Parathyroid adenoma (tissue), 2 donors: Measurements from ENCODE around the gene ISL1.
A peak's percentile ranks its signal among the peaks of the same experiment; 100 is the strongest.

Source experiments
- H2AFZ ChIP-seq: fragments of 300-600 bp; sonication (generic); one replicate; pipeline ENCODE4 v1.7.0; 2017; ENCODE audit warnings: antibody characterized with exemption, mild to moderate bottlenecking
- H3K27ac ChIP-seq: fragments of 300-600 bp; sonication (generic); one replicate; pipeline ENCODE4 v1.7.0; 2017
- H3K27me3 ChIP-seq: fragments of 300-600 bp; sonication (generic); one replicate; pipeline ENCODE4 v1.7.0; 2017; ENCODE audit warnings: low read length; ENCODE audit not compliant: control insufficient read depth, insufficient read depth
- H3K36me3 ChIP-seq: fragments of 300-600 bp; sonication (generic); one replicate; pipeline ENCODE4 v1.7.0; 2017; ENCODE audit warnings: low read length; ENCODE audit not compliant: control insufficient read depth, insufficient read depth
- H3K4me1 ChIP-seq: fragments of 300-600 bp; sonication (generic); one replicate; pipeline ENCODE4 v1.7.0; 2017; ENCODE audit warnings: control low read depth
- H3K4me2 ChIP-seq: fragments of 300-600 bp; sonication (generic); one replicate; pipeline ENCODE4 v1.7.0; 2017; ENCODE audit warnings: low read length
- H3K4me3 ChIP-seq: fragments of 300-600 bp; sonication (generic); one replicate; pipeline ENCODE4 v1.7.0; 2017; ENCODE audit warnings: low read depth, low read length
- H3K79me2 ChIP-seq: fragments of 300-600 bp; sonication (generic); one replicate; pipeline ENCODE4 v1.7.0; 2017; ENCODE audit warnings: control low read depth
- H3K9ac ChIP-seq: fragments of 300-600 bp; sonication (generic); one replicate; pipeline ENCODE4 v1.7.0; 2017; ENCODE audit warnings: mild to moderate bottlenecking
- H3K9me3 ChIP-seq: fragments of 300-600 bp; sonication (generic); one replicate; pipeline ENCODE4 v1.7.0; 2017; ENCODE audit warnings: low read length; ENCODE audit not compliant: control insufficient read depth
- TF ChIP-seq, protein P1 (sequence below): fragments of 300-600 bp; sonication (generic); IDR thresholded peaks from one replicate; pipeline ENCODE4 v1.7.0; 2017; ENCODE audit warnings: antibody characterized with exemption, mild to moderate bottlenecking
- donor health status: primary hyperparathyroidism.

ISL1 gene

GRCh38 chr5:51377151-51378060 lies 5.8 kb upstream of the ISL1 start:
- Histone ChIP-seq H3K4me1 (no peaks in the 10 kb centered on the region), H3K36me3 (no peaks in the 10 kb centered on the region), H3K9me3 (no peaks in the 10 kb centered on the region), H2AFZ (no peak overlapping the region), H3K79me2 (no peaks in the 10 kb centered on the region), H3K9ac (no peak overlapping the region), H3K4me2 (no peak overlapping the region), H3K27me3 (peaks cover 19% of the 10 kb centered on the region), H3K27ac (no peak overlapping the region), H3K4me3 (no peak overlapping the region)
- TF ChIP-seq, protein P1, sequence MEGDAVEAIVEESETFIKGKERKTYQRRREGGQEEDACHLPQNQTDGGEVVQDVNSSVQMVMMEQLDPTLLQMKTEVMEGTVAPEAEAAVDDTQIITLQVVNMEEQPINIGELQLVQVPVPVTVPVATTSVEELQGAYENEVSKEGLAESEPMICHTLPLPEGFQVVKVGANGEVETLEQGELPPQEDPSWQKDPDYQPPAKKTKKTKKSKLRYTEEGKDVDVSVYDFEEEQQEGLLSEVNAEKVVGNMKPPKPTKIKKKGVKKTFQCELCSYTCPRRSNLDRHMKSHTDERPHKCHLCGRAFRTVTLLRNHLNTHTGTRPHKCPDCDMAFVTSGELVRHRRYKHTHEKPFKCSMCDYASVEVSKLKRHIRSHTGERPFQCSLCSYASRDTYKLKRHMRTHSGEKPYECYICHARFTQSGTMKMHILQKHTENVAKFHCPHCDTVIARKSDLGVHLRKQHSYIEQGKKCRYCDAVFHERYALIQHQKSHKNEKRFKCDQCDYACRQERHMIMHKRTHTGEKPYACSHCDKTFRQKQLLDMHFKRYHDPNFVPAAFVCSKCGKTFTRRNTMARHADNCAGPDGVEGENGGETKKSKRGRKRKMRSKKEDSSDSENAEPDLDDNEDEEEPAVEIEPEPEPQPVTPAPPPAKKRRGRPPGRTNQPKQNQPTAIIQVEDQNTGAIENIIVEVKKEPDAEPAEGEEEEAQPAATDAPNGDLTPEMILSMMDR: no peak

DNA sequence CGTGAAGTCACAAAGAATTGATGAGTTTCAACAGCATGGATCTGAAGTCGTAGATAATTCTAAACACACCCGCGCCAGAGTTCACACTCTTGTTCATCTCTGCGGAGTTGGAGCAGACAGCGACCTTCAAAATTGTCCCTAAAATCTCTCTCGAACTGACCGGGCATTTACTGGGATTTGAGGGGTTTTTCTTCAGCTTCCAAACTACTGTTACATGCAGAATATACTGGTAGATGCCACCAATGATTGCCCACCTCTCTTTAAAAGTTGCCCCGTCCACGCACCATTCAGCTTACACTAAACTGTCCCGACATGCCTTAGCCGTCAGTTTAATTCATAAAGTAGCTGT lies 5.2 kb upstream of the ISL1 start:
- H3K79me2 ChIP-seq: no peaks in the 10 kb centered on the region
- no peaks in the 10 kb centered on the region for H3K4me1 ChIP-seq
- H2AFZ ChIP-seq: no peak overlapping the region
- no peak overlapping the region for H3K4me3 ChIP-seq
- no peaks in the 10 kb centered on the region for H3K36me3 ChIP-seq
- no peak overlapping the region for H3K27ac ChIP-seq
- no peak overlapping the region for H3K9ac ChIP-seq
- H3K27me3 ChIP-seq: peaks cover 19% of the 10 kb centered on the region
- H3K4me2 ChIP-seq: no peak overlapping the region
- H3K9me3 ChIP-seq: no peaks in the 10 kb centered on the region
- TF ChIP-seq, protein P1: no peak

DNA sequence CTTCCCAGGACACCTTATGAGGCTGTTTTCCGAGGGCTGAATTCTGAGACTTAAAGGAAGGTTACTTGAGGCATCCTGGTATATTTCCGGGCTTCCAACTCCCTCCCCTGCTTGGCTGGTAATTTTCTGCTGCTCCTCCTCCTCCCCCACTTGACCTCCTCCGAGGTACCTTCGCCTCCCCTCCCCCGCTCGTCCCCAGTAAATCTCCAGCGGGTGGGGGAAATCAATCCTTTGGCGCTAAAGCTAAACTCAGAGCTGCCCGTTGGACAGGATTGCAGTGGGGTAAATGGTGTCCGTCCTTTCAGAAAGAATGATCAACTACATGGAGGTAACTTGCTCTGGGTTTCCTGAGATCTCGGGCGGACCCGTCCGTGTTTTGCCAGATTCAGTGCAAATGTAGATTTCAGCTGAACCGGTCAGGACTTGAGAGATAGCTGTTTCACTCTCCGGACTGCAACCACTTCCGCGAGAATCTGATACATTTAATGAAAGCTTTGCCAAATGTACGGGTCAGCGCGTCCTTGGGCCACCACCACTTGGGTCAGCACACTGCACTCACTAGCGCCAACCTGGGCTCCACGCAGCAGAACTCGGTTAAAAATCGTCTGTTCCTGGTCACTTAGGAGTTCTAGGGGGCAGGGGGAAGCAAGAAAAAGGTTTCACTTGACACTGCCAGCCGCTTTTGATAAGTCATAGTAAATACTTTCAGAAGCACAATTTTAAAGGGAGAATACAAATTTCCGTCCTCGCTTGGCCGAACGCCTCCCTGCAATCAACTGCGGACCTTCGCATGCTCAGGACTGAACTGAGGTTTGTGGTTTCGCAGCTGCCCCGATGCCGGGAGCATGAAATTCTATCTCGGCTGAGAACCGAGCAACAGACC lies 4.6 kb upstream of the ISL1 start:
- Histone ChIP-seq H3K9me3 (no peaks in the 10 kb centered on the region), H2AFZ (peak overlapping the region; percentile 25), H3K27me3 (peaks cover 19% of the 10 kb centered on the region), H3K4me1 (no peaks in the 10 kb centered on the region), H3K9ac (no peak overlapping the region), H3K4me2 (peak overlapping the region; percentile 69), H3K79me2 (no peaks in the 10 kb centered on the region), H3K4me3 (no peak overlapping the region), H3K36me3 (no peaks in the 10 kb centered on the region), H3K27ac (no peak overlapping the region)
- TF ChIP-seq, protein P1: no peak

GRCh38 chr5:51379331-51379700 lies 3.9 kb upstream of the ISL1 start:
- Histone ChIP-seq H3K27ac (no peak overlapping the region), H3K9me3 (no peaks in the 10 kb centered on the region), H3K4me3 (no peak overlapping the region), H3K4me2 (no peak overlapping the region), H2AFZ (peak overlapping the region; percentile 25), H3K79me2 (no peaks in the 10 kb centered on the region), H3K4me1 (no peaks in the 10 kb centered on the region), H3K9ac (no peak overlapping the region), H3K36me3 (no peaks in the 10 kb centered on the region), H3K27me3 (peaks cover 19% of the 10 kb centered on the region)
- TF ChIP-seq, protein P1: no peak
